CMK (cell line): ENCODE data around the gene CFAP221.

ENCODE experiments used
- DNase-seq: peaks from one replicate; pipeline ENCODE4 v3.0.0-alpha.2; 2010; ENCODE audit warnings: low read depth

The CFAP221 gene

DNA sequence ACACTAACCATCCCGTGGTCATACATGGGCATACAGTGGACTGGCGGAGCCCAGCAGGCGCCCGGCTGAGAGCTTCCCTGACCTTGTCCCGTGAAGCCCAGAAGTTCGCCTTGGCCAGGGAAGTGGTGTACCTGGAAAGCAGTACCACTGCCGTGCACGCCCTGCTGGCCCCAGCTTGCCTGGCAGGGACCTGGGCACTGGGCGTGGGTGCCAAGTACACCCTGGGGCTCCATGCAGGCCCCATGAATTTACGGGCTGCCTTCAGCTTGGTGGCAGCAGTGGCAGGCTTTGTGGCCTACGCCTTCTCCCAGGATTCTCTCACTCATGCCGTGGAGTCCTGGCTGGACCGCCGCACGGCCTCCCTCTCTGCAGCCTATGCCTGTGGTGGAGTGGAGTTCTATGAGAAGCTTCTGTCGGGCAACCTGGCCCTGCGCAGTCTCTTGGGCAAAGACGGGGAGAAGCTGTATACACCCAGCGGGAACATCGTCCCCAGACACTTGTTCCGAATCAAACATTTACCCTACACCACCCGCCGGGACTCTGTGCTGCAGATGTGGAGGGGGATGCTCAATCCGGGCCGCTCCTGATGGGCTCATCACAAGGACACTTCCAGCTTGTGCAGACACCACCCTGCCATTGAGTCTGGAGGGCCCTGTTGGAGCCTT lies 137.1 kb downstream of the CFAP221 start:
- DNase-seq = no peak

DNA sequence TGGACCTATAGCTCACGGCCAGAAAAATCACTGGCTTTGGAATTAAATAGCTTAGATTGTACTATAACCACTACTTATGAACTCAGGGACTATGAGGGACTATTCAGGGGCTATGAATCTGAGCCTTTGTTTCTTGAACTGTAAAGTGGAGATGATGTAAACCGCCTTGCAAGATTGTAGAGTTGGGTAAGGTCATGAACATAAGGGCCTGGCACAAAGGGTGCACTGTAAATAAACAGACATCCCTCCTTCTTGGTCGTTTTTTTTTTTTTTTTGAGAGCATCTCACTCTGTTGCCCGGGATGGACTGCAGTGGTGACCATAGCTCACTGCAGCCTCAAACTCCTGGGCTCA lies 137.6 kb downstream of the CFAP221 start:
- DNase-seq = no peak

DNA sequence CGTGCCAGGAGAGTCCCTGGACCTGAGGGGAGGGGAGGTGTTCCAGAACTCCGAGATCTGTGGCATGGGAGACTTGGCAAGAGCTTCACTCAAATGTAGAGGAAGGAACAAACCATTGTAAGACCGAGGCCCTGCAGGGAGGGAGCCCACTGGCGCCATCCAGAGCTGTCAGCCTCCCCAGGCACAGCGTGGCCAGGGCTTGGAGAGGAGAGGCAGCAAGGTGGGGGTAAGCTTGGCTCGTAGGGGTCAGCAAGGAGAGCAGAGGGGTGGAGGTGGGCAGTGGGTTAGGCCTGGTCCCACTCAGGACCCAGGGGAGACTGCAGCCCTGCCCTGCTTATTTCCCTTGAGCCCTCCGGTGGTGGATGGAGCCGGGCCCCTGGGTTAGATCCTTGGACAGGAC lies 138.3 kb downstream of the CFAP221 start:
- no peak for DNase-seq

DNA sequence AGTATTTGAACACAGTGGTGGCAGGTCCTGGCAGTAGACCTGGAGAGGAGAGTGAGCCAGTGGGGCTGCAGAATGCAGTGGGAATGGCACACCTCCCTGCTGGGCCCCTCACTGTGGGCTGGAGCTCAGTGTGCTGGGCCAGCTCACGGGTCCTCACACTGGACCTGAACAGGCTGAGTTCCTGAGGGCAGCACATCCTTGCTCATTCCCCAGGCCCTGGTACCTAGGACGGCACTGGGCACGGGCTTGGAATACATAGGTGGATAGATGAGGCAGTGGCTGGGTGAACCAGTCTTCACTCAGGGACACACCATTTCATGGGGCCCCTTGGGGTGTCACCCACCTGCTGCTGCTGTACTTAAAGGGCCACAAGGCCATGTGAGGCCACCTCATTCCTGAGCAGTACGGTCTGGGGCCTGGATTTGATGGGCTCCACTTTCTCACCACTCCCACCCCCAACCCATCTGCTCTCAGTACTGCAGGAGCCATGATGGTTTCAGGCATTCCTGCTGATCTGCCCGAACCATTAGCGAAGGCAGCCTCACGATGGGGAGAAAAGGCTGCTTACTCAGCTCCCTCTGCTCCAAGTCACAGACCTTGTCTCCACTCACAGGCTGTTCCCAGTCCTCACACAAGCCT lies 138.9 kb downstream of the CFAP221 start:
- no peak for DNase-seq

DNA sequence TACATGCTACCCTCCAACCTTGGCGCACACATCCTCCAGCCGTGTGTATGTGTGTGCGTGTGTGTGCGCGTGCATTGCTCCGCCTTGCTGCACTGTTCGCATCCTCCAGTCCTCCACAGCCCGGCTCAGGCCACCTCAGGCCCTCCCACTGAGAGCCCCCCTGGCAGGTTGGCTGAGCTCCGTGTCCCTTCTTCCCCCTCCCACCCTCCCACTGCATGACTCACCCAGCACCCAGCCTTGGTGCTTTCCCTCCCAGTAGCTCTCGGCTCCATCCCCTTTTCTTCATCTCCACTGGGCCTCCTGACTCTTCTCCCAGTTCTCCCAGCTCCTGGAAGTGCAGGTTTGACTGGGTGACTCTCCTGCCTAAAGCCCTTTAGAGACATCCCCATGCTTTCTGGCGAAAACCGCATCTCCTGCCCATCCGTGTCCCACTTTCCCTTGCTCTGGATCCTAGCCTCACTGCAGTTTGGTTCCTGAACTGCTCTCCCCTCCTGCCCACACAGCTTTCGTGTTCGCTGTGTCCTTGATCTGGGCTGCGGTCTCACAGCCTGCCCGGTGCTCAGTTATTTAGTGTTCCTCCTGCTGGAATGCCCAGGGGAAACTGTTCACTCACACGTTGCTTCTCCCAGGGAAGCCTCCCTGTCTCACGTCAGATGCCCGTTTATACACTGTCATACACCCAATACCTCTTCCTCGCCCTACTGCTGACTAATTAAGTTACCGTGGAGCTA lies 139.6 kb downstream of the CFAP221 start:
- no peak for DNase-seq

DNA sequence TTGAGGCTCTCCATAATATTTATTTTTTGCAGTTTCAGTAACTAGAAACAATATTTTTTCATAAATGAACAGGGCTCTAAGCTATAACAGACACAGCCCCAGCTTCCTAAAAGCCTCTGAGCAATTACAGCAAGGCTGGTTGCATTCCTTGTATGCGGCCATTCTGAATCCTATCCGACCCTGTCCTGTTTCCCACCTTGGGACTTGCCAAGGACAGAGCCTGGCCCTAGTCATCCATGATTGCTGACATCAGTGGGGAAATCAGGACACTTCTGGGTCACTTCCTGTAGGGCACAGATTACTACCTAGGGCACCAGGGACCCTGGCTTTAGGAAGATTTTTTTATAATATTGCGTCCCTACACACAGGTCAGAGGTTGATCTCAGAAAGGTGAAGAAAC lies 140.3 kb downstream of the CFAP221 start:
- no peak for DNase-seq

DNA sequence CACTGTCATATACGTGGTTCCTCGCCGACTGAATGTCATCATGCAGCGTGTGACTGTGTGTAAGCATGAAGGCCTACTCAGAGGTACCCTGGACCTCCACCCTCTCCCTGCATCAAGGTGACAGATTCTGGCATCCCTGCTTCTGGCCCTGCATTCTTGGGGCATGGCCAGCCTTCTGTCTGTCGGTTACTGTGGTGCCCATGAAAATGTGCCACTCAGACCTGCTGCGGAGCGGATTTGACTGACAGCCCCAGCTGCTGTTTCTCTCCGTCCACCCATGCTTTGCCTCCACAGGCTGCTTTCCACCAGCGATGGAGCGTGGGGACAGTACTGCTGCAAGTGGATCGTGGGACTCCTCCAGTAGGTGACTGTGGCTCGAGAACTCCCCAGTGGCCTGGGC lies 144.4 kb downstream of the CFAP221 start:
- DNase-seq = no peak

DNA sequence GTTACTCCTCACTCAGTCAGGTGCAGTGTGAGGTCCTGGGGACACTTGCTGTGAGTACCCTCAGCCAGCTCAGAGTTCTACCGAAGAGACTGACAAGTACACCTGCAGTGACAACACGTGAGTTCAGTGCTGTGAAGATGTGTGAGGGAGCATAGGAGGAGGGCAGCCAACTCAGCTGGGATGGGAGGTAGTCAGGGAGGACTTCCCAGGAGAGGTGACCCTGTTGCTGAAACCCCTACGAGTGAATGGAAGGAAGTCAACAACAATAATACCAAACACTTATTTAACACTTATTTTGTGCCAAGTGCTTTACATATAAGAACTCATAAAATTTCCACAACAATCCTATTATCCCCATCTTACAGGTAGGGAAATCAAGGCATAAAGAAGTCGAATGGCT lies 145.0 kb downstream of the CFAP221 start:
- no peak for DNase-seq

DNA sequence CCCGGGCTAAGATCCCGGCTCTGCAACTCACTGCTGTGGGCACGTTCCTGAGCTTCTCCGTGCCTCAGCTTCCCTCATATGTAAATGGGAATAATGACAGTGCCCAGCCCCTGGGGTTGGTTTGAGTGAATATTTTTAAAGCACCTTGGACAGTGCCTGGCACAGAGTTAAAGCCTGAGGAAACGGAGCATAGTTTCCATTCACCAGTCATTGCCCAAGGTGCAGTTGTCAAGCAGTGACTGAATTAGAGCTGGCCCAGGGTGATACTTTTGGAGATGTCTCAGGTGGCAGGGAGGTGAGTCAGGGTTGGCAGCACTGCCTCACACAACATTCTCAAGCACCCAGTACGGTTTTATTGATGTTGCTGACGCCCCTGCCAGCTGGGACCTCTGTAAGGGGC lies 146.9 kb downstream of the CFAP221 start:
- no peak for DNase-seq

DNA sequence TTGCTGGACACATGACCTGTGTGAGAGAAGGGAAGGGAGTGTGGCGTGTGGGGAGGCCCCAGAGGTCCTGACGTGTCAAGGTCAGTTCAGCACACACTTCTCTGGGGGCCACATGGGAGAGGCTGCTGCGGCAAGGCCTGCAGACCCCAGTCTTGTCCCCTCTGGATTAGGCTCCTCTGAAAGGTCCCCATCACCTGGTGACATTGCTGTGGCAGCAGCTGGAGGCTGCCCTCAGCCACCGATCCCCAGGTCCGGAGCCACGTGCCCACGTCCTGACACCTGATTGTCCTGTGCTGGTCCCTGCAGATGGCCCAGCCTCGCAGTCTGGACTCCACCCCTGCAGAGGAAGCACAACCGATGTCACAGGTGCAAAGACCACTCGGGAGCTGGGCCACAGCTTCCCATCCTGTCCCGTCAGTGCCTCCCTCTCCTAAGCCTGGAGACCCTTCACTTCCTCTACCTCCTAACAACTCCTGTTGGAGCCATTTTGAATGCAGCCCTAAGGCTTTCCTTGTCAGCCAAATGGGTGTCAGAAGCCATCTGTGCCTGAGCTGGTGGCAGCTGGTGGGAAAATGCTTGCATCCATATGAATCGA lies 147.5 kb downstream of the CFAP221 start:
- no peak for DNase-seq

DNA sequence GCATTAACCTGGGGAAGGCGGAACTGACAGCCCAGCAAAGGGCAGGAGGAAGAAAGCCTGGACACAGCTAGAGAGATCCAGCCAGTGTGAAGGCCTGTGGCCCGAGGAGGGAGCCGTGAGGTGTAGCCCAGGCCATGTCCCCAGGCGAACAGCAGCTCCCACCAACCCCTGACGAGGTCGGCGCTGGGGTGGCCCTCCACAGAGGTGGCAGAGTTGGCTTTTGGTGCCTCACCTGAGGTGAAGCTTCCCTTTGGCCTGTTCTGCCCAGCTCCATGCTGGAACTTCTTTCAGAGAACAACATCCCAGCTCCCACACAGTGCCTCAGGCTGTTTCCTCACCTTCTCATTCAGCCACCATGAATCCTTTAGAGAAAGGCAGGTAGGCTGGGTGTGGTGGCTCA lies 148.1 kb downstream of the CFAP221 start:
- no peak for DNase-seq

DNA sequence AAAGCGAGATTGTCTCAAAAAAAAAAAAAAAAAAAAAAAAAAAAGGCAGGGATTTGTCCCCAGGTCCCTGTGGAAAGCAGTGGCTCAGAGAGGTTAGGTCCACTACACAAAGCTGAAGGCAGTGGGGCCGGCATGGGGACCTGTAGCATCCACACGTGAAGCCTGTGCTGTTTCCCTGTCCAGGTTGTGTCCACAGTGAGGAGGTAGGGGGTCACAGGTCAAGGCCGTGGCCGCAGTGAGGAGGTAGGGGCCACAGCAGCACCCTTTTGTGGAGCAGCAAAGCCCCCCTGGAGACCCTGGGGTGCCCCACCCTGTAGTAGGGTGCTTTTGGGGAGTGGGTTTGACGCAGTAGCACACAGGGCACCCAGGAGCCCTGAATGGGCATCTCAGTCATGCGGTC lies 148.7 kb downstream of the CFAP221 start:
- DNase-seq = no peak

DNA sequence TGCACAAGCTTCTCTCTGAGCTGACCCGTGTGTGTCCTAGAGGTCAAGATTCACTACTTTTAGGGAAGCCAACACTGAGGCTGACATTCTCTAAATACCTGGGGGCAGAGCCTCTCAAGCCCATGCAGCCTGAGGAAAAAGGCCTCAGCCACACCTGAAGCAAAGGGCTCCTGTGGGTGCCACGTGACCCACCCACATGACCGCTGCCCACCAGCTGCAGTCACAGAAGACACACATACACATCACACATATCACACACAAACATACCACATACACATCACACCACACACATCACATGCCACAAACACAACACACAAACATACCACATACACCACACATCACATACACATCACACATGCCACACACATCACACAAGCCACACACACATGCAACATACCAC lies 149.3 kb downstream of the CFAP221 start:
- no peak for DNase-seq

DNA sequence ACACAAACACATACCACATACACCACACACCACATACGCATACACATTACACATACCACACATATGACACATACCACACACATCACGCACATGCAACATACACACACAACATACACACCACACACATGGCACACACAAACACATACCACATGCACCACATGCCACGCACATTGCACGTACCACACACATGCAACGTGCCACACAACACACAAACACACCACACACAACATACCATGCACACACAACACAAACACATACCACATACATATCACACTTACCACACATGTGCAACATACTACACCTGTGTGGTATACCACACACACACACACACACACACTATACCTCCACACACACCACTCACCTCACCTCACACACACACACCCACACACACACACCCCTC lies 149.7 kb downstream of the CFAP221 start:
- no peak for DNase-seq

DNA sequence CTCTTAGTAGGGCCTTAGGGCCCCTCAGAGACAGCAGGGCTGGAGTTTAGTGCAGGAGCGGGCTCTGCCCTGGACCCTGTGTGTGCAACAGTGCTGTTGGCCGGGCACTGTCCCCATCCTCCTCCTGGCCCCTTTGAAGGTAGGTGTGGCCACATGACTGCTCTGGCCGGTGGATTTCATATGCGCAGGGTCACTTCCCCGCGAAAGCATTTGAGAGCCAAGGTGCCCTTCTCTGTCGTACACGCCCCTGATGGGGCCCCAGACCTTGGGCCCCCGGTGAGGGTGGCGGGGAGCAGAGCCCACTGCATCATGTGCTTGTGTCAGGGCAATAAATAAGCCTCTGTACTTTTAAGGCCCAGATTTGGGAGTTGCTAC lies 150.2 kb downstream of the CFAP221 start:
- DNase-seq = no peak

DNA sequence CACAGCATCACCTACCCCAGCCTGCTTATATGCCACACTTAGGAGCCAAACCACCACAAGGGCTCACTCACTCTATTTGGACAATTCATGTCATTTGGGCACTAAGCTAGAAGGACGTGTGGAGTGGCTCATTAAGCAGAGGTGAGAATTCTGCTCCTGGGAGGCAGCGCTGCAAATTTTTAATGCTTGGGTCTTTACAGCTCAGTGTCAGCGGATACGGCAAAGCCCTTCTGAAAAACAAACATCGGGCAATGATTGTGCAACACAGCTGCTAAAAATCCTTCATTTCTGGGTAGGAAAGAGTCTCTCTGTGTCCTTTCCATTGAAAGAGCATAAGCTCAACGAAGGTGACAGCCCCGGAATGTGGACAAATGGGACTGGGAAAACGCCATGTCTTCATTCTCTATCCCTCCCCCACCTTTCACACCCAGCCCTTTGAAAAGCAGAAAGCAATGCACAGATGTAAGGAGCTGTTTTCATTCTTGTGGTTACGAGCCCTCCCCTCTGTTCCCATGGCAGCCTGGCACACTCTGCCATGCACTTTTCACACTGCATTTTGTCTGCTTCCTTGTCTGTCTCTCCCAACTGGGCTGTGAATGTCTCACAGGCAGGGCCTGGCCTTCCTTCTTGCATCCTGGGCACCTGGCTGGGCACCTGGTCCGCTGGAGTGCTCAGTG lies 150.7 kb downstream of the CFAP221 start:
- DNase-seq = no peak

DNA sequence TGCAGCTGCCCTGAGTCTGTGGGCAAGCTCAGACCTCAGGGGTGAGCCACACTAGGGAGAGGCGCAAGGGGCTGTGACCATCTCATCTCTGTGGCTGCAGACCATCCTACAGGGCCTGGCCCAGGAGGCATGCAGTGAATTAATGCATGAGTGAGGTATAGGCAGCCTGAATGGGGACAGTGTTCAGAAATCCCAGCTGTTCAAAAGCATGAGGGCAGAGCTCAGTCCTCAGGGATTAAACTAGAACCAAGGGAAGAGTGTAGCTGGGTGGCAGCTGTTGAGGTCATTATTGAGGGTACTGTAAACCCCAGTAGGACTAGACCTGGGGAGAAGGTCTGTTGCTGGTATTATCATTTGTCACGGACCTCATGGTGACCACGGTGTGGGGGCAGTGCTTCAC lies 151.8 kb downstream of the CFAP221 start:
- DNase-seq = no peak

DNA sequence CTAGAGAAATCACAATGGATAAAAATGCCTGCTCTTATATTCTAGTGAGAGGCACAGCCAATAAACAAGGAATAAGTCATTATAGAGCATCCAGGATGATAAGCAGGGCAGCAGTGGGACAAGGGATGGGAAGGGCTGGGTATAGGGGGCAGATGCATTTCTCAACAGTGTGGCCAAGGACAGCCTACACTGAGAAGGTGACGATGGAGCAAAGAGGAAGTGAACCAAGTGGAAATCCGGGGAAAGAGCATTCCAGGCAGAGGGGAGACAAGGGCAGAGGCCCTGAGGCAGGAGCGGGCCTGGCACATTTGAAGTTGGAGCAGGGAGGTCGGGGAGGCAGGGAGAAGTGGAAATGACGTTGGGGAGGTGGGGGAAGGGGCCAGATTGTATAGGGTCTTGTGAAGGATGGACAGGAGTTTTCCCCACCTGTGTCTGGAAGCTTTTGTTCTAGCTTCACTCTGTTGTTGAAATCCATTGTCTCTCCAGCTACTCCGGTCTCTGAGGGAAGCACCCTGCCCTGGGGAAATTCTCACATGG lies 152.3 kb downstream of the CFAP221 start:
- no peak for DNase-seq

DNA sequence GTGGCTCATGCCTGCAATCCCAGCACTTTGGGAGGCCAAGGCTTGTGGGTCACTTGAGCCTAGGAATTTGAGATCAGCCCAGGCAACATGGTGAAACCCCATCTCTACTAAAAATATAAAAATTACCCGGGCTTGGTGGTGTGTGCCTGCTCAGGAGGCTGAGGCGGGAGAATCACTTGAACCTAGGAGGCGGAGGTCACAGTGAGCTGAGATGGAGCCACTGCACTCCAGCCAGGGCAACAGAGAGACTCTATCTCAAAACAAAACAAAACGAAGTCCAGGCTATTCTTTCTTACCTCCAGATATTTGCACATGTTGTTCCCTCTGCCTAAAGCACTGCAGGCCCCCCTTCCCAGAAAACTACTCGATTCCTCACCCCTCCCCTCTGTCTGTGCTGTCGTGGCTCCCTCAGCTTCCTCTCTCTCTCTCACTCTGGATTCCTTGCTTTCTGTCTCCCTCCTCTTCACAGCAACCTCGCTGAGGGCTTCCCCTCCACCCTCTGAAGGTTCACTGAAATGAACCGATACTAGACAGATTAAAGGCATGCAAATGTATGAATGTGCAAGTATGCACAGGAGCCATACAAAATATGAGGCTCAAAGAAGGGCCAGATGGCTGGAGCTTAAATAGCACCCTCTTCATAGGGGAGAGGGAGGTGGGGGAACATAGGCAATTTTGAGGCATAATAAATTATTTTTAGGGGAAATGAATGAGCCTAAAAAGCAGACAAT lies 153.2 kb downstream of the CFAP221 start:
- DNase-seq = no peak

DNA sequence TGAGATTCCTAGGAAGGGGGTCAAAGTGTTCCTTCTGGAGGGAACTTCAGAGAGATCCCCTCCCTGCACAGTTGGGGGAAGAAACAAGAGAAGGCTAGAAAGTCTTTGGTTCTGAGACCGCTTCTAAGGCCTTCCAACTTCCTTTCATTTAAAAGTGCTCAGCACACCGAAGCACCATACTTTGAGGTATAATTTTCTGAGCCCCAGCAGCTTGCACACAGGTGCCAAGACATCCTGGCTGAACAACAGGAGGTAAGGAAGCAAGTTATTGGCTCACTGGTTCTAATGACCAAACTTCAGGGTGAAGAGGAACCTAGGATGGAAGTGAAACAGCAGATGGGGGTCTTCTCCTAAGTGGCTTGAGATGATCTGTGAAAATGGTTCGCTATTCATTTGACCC lies 154.0 kb downstream of the CFAP221 start:
- no peak for DNase-seq

DNA sequence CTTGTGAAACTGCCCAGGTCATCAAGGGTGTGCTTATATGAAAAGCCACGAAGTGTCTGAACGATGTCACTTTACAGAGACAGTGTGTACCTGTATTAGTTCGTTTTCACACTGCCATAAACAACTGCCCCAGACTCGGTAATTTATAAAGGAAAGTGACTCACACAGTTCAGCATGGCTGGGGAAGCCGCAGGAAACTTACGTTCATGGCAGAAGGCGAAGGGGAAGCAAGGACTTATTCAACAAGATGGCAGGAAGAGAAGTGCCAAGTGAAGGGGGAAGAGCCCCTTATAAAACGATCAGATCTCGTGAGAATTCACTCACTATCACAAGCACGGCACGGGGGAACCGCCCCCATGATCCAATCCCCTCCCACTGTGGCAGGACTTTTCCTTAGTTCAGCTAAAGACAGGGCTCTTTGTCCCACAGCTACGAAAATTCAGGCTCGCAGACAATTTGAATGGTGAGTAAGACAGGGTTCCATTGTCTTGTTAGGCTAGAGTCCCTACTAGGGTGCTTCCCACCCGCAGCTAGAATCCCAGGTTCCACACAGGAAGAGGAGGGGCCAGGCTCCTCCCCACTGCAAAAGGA lies 154.9 kb downstream of the CFAP221 start:
- no peak for DNase-seq
